ENCODE data around the gene PRSS56. TPM values are rescaled to one million over a fixed set of nuclear protein-coding genes. Genes with fewer than 3 reads are reported as not detected.

Gene PRSS56
- total and polyA plus RNA-seq, 2 of the 8 experiments (the other 6 are each of a cell fraction or from before 2014, with no cell fraction given): 0.03 TPM; not detected in 1

DNA sequence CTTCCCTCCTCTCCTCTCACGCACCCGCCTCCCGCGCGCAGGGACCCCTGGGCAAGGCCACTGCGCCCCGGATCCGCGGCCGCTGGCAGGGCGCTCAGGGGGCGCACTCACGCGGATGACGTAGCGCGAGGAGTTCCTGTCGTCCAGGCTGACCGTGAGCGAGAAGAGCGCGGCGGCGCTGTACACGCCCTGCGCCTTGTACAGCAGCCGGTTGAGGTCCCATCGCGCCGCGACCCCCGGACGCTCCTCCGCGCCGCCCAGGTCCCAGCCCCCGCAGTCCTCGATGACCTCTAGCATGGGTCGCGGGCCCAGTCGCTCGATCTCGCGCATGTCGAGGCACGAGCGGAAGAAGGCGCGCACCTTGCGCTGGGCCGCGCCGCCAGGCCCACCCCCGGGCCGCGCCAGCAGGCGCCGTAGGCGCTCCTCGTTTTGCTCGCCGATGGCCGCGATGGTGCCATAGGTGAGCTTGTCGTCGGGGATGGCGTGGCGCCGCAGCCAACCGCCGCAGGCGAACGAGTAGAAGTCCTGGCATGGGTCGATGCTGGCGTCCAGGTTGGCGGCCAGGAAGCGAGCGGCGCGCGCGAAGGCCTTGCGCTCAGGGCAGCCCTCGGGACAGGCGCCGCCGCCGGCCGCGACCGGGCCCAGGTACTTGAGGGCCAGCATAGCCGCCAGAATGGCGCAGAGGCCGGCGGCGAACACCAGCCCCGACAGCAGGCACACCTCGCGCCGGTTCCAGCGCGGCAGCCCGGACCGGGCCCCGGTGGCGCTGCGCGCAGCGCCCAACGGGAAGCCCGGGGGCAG lies 34.2 kb upstream of the PRSS56 start:
- H2AFZ ChIP-seq (ENCODE audit: low read length): no peak overlapping the region
- peaks cover 12% of the 10 kb centered on the region; the same call in 1 of the 2 replicates for H3K23me2 ChIP-seq (ENCODE audit: low read depth, low read length)
- DNase-seq (ENCODE audit: low read depth in 1 of 2, low spot score in 2 of 2) (peak in 1 of 2 experiments; percentile 72), FAIRE-seq (no peak)
- H3K18ac ChIP-seq (ENCODE audit: extremely low read depth, low read length): peak overlapping the region; percentile 48
- H3K79me1 ChIP-seq (ENCODE audit: low read depth, low read length): no peaks in the 10 kb centered on the region
- peak overlapping the region; percentile 26 to 62 (median 37) for H3K4me3 ChIP-seq (ENCODE audit: extremely low read depth in 1 of 4, insufficient read depth in 2 of 4, low read depth in 3 of 4, low read length in 4 of 4)
- peaks cover 35 to 58% (median 50%) of the 10 kb centered on the region in 4 experiments for H3K27me3 ChIP-seq (replicated peaks in 1 of 4; ENCODE audit: control insufficient read depth in 3 of 4, extremely low read depth in 1 of 4, insufficient read depth in 3 of 4, low read length in 3 of 4)
- H4K20me1 ChIP-seq (replicated peaks in 1 of 2; ENCODE audit: control insufficient read depth in 1 of 2, insufficient read depth in 2 of 2, low read length in 2 of 2): peaks cover 6 to 13% of the 10 kb centered on the region in 2 experiments
- no peaks in the 10 kb centered on the region for H3K79me2 ChIP-seq (ENCODE audit: control insufficient read depth in 1 of 2, insufficient read depth in 2 of 2, low read length in 2 of 2)
- H3K4me2 ChIP-seq (ENCODE audit: insufficient read depth in 1 of 2, low read depth in 2 of 2, low read length in 2 of 2): peak overlapping the region; percentile 56 to 79
- no peak overlapping the region for H4K91ac ChIP-seq (replicated peaks; ENCODE audit: insufficient read length, low read length)
- ChIA-PET CTCF (ENCODE audit: partially characterized antibody) (interaction anchor here (0.9 to 4.5 kb wide), 8 partner anchors 8 to 152 kb away, joined by 3 to 17 read pairs (median 3); no protein-coding TSS in a partner anchor), POLR2A (ENCODE audit: partially characterized antibody) (interaction anchor here (0.7 to 1.6 kb wide), 3 partner anchors 8 to 37 kb away, joined by 3 to 5 read pairs (median 4); no protein-coding TSS in a partner anchor)
- no peak overlapping the region for H2BK15ac ChIP-seq (ENCODE audit: low read length)
- 6% methylated on average over 101 of the region's 111 CpGs; no CpG with 5 or more reads in 1 of the 2 experiments for WGBS, 2 experiments (ENCODE audit: extremely low coverage in 1 of 2, insufficient coverage in 1 of 2, insufficient read length in 1 of 2, insufficient replicate concordance in 2 of 2, low coverage in 1 of 2, low lambda C conversion rate in 2 of 2, missing lambda C conversion rate in 1 of 2)
- peaks cover 0 to 11% (median 0%) of the 10 kb centered on the region in 4 experiments; a peak in 1 of 8 replicates for H3K36me3 ChIP-seq (ENCODE audit: control insufficient read depth in 2 of 4, insufficient read depth in 4 of 4, low read length in 3 of 4)
- H3K27ac ChIP-seq (ENCODE audit: low read depth, low read length): no peak overlapping the region
- H3K9ac ChIP-seq (replicated peaks in 1 of 4; ENCODE audit: extremely low read depth in 1 of 4, low read depth in 3 of 4, low read length in 3 of 4): no peak overlapping the region
- no peak overlapping the region for H2BK5ac ChIP-seq (ENCODE audit: low read depth, low read length)
- no peak overlapping the region for H2BK120ac ChIP-seq (replicated peaks; ENCODE audit: low read depth, low read length)
- H3K9me3 ChIP-seq (ENCODE audit: insufficient read depth in 2 of 2, low read depth in 1 of 2, low read length in 1 of 2): no peaks in the 10 kb centered on the region; a peak in 1 of 4 replicates
- H3K4ac ChIP-seq (replicated peaks; ENCODE audit: insufficient read length, low read depth, low read length): no peak overlapping the region
- H4K8ac ChIP-seq (ENCODE audit: extremely low read depth, insufficient read depth, low read length): peak overlapping the region; percentile 83
- H3K56ac ChIP-seq (replicated peaks; ENCODE audit: insufficient read length, low read depth, low read length): no peak overlapping the region
- no peak overlapping the region for H2BK20ac ChIP-seq (ENCODE audit: low read length)
- no peak overlapping the region for H4K5ac ChIP-seq (ENCODE audit: insufficient read length, low read depth, low read length)
- no peak overlapping the region for H2BK12ac ChIP-seq (ENCODE audit: low read depth, low read length)
- H2AK5ac ChIP-seq (ENCODE audit: low read depth, low read length): no peak overlapping the region
- H3K4me1 ChIP-seq (replicated peaks in 1 of 4; ENCODE audit: control insufficient read depth in 3 of 4, insufficient read depth in 4 of 4, low read length in 3 of 4): peaks cover 0 to 40% (median 22%) of the 10 kb centered on the region in 4 experiments; a peak in 6 of 7 replicates
- H3K23ac ChIP-seq (ENCODE audit: insufficient read length): no peak overlapping the region
- H3K14ac ChIP-seq (ENCODE audit: insufficient read length): no peak overlapping the region
- TF ChIP-seq TAF7 (optimal IDR thresholded peaks at IDR 0.05; ENCODE audit: borderline replicate concordance, low read depth, low read length) (no peak), GABPA (IDR thresholded peaks at IDR 0.05; ENCODE audit: borderline replicate concordance, insufficient read depth, low read length) (no peak), POLR2AphosphoS5 (IDR thresholded peaks at IDR 0.05; ENCODE audit: low read depth, low read length) (no peak), HDAC6 (IDR thresholded peaks at IDR 0.05; ENCODE audit: low read depth, low read length) (no peak), SUZ12 (IDR thresholded peaks at IDR 0.05; ENCODE audit: low read length) (peak; percentile 72), MAFK (IDR thresholded peaks at IDR 0.05; ENCODE audit: low read depth, low read length) (no peak), YY1 (IDR thresholded peaks at IDR 0.05; ENCODE audit: low read depth, low read length) (0 out of 2 replicates have a peak, but pooled peaks have one; percentile 37)
- TF ChIP-seq, protein P1, sequence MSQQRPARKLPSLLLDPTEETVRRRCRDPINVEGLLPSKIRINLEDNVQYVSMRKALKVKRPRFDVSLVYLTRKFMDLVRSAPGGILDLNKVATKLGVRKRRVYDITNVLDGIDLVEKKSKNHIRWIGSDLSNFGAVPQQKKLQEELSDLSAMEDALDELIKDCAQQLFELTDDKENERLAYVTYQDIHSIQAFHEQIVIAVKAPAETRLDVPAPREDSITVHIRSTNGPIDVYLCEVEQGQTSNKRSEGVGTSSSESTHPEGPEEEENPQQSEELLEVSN (IDR thresholded peaks at IDR 0.05): peak; percentile 39
- TF ChIP-seq, protein P2, sequence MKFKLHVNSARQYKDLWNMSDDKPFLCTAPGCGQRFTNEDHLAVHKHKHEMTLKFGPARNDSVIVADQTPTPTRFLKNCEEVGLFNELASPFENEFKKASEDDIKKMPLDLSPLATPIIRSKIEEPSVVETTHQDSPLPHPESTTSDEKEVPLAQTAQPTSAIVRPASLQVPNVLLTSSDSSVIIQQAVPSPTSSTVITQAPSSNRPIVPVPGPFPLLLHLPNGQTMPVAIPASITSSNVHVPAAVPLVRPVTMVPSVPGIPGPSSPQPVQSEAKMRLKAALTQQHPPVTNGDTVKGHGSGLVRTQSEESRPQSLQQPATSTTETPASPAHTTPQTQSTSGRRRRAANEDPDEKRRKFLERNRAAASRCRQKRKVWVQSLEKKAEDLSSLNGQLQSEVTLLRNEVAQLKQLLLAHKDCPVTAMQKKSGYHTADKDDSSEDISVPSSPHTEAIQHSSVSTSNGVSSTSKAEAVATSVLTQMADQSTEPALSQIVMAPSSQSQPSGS (IDR thresholded peaks at IDR 0.05; ENCODE audit: low read length): no peak

Measured in H1 (cell line).